B cell (primary cell): ENCODE data around the gene DCLK1. TPM values are rescaled to one million over a fixed set of nuclear protein-coding genes. Genes with fewer than 3 reads are reported as not detected.

Experiments
- ATAC-seq: fragments of 200-7000 bp; cut with Tn5 transposase; one replicate; pipeline ENCODE4 v1.10.0; 2021; ENCODE audit warnings: low read depth, mild to moderate bottlenecking, moderate number of reproducible peaks, moderate library complexity
- CTCF ChIA-PET: fragments of 350-600 bp; sonication (Branson Sonifier 250); formaldehyde crosslinking; loops from one replicate; lab custom pipeline; 2021; ENCODE audit warnings: antibody characterized with exemption, inconsistent platforms; lab: Charles Lee
- POLR2A ChIA-PET: fragments of 350-600 bp; sonication (Branson Sonifier 250); formaldehyde crosslinking; loops from one replicate; lab custom pipeline; 2021; ENCODE audit warnings: antibody characterized with exemption; lab: Charles Lee
- DNase-seq: peaks from one replicate; pipeline ENCODE4 v3.0.0; 2013
- H2AFZ ChIP-seq: 2 replicates; pipeline ENCODE4 v1.6.1; 2012; ENCODE audit warnings: mild to moderate bottlenecking, low read depth, low read length; ENCODE audit not compliant: insufficient read depth, poor library complexity, severe bottlenecking
- H3K27ac ChIP-seq, 2 donors: 1 replicate in 1 of 2; 2 replicates in 1 of 2; pipeline ENCODE4 v1.5.1; 2012 to 2013; ENCODE audit warnings: low read length in 2 of 2, mild to moderate bottlenecking in 2 of 2, moderate library complexity in 1 of 2
- H3K27me3 ChIP-seq, 4 experiments: fragments of 200-600 bp in 1 of 4; sonication (generic) in 1 of 4; replicated peaks in 1 of 4; 1 replicate in 2 of 4; 2 replicates in 2 of 4; pipeline versions ENCODE4 v1.6.1 to v1.7.0; 2013 to 2016; ENCODE audit warnings: low read length in 3 of 4, mild to moderate bottlenecking in 2 of 4, mixed read lengths in 1 of 4, moderate library complexity in 1 of 4; ENCODE audit not compliant: insufficient read depth in 4 of 4, control insufficient read depth in 3 of 4; ENCODE audit errors: control extremely low read depth in 1 of 4
- H3K36me3 ChIP-seq, 2 experiments: replicated peaks in 1 of 2; 1 replicate in 1 of 2; 2 replicates in 1 of 2; pipeline versions ENCODE4 v1.6.1 to v1.7.1; 2013; ENCODE audit warnings: low read length in 1 of 2; ENCODE audit not compliant: insufficient read depth in 2 of 2, control insufficient read depth in 1 of 2; ENCODE audit errors: control extremely low read depth in 1 of 2, extremely low read depth in 1 of 2
- H3K4me1 ChIP-seq, 2 donors: fragments of 200-600 bp in 1 of 2; sonication (generic) in 1 of 2; 1 replicate in 1 of 2; 2 replicates in 1 of 2; pipeline versions ENCODE4 v1.5.1 to v1.6.1; 2013 to 2017; ENCODE audit warnings: low read length in 2 of 2; ENCODE audit not compliant: control insufficient read depth in 2 of 2, insufficient read depth in 2 of 2
- H3K4me2 ChIP-seq: replicated peaks from 2 replicates; pipeline ENCODE3; 2012; ENCODE audit warnings: mild to moderate bottlenecking, low read depth, low read length; ENCODE audit not compliant: poor library complexity, severe bottlenecking
- H3K4me3 ChIP-seq, 5 experiments: fragments of 200-600 bp in 1 of 5; sonication (generic) in 1 of 5; 1 replicate in 3 of 5; 2 replicates in 2 of 5; pipeline versions ENCODE4 v1.5.1 to v1.7.0; 2011 to 2016; ENCODE audit warnings: low read length in 4 of 5, mild to moderate bottlenecking in 4 of 5, low read depth in 2 of 5, control low read depth in 1 of 5, moderate library complexity in 1 of 5; ENCODE audit not compliant: insufficient read depth in 1 of 5; ENCODE audit errors: control extremely low read depth in 1 of 5, extremely low read depth in 1 of 5
- H3K79me2 ChIP-seq: fragments of 200-600 bp; sonication (generic); one replicate; pipeline ENCODE4 v1.6.0; 2016; ENCODE audit warnings: low read length; ENCODE audit not compliant: control insufficient read depth, insufficient read depth
- H3K9ac ChIP-seq: fragments of 200-600 bp; sonication (generic); 2 replicates; pipeline ENCODE4 v1.6.1; 2017; ENCODE audit warnings: mild to moderate bottlenecking, low read length, moderate library complexity
- H3K9me3 ChIP-seq, 3 donors: one replicate each; pipeline versions ENCODE4 v1.6.1 to v1.7.1; 2013; ENCODE audit warnings: low read length in 2 of 3; ENCODE audit not compliant: control insufficient read depth in 2 of 3, insufficient read depth in 1 of 3; ENCODE audit errors: control extremely low read depth in 1 of 3
- H4K20me1 ChIP-seq: 2 replicates; pipeline ENCODE4 v1.6.0; 2012; ENCODE audit warnings: mild to moderate bottlenecking, low read length; ENCODE audit not compliant: insufficient read depth, control insufficient read depth, poor library complexity, severe bottlenecking
- H3K27ac Mint-ChIP-seq: one replicate; pipeline ENCODE4 v1.8.0; 2021; ENCODE audit warnings: mixed read lengths
- H3K27me3 Mint-ChIP-seq: one replicate; pipeline ENCODE4 v1.8.0; 2021; ENCODE audit warnings: mixed read lengths
- H3K4me1 Mint-ChIP-seq: one replicate; pipeline ENCODE4 v1.8.0; 2021; ENCODE audit warnings: mixed read lengths
- H3K4me3 Mint-ChIP-seq: one replicate; pipeline ENCODE4 v1.8.0; 2021; ENCODE audit warnings: mixed read lengths
- H3K9me3 Mint-ChIP-seq: one replicate; pipeline ENCODE4 v1.8.0; 2022; ENCODE audit warnings: mixed read lengths; ENCODE audit not compliant: insufficient read depth
- CTCF ChIP-seq: fragments of 200-600 bp; IDR thresholded peaks from one replicate; pipeline ENCODE4 v1.8.0; 2022; ENCODE audit warnings: antibody characterized with exemption, mild to moderate bottlenecking
- EZH2 ChIP-seq: IDR thresholded peaks from 2 replicates; pipeline ENCODE4 v1.6.1; 2012; ENCODE audit warnings: borderline replicate concordance, low read depth, mild to moderate bottlenecking, moderate library complexity, low read length; ENCODE audit not compliant: insufficient read depth, poor library complexity, severe bottlenecking
- WGBS: methylation state at CpG from one replicate; pipeline ENCODE4 v1.1.5; 2013; ENCODE audit warnings: missing lambda C conversion rate; ENCODE audit not compliant: insufficient coverage; 5-methylcytosine and 5-hydroxymethylcytosine counted together
- intact Hi-C: fragments of 100-400 bp; cut with micrococcal nuclease; formaldehyde crosslinking; loops from one replicate; pipeline ENCODE4 v1.10.0; 2022
- polyA plus RNA-seq: library from polyadenylated mRNA; depleted of rRNA; stranded (reverse); fragments of >200 nt; gene quantifications from 2 replicates; pipeline ENCODE4 v1.2.3, GENCODE V29; 2012
- total RNA-seq, 2 donors: library from RNA; stranded (reverse); fragments of 120-200 nt in 1 of 2; gene quantifications; 1 replicate in 1 of 2; 2 replicates in 1 of 2; pipeline versions ENCODE4 v1.2.3 to v1.2.4, GENCODE V29; 2013 to 2022

Gene DCLK1
- total and polyA plus RNA-seq, 2 donors (not counting 1 experiment from before 2014, with no cell fraction given), result not detected

GRCh38 chr13:35797991-35798390, 333.2 kb downstream of the DCLK1 start:
- no peak overlapping the region for H3K4me3 Mint-ChIP-seq
- Histone ChIP-seq H2AFZ (no peak overlapping the region), H3K9ac (no peak overlapping the region), H3K79me2 (no peaks in the 10 kb centered on the region), H3K9me3 (no peaks in the 10 kb centered on the region), H3K27ac (no peak overlapping the region), H3K4me3 (no peak overlapping the region), H4K20me1 (no peaks in the 10 kb centered on the region), H3K27me3 (no peaks in the 10 kb centered on the region), H3K4me1 (no peaks in the 10 kb centered on the region), H3K4me2 (no peak overlapping the region), H3K36me3 (no peaks in the 10 kb centered on the region)
- no peak overlapping the region for H3K27ac Mint-ChIP-seq
- H3K9me3 Mint-ChIP-seq, result no peaks in the 10 kb centered on the region
- no peaks in the 10 kb centered on the region for H3K4me1 Mint-ChIP-seq
- intact Hi-C loops, result no loop called here
- WGBS, result no CpG with 5 or more reads among the region's 7 CpGs
- DNase-seq (no peak), ATAC-seq (no peak)
- CTCF ChIA-PET, result no interaction called here
- POLR2A ChIA-PET, result no interaction called here
- TF ChIP-seq EZH2, result no peak
- no peak for TF ChIP-seq CTCF
- H3K27me3 Mint-ChIP-seq, result no peaks in the 10 kb centered on the region

GRCh38 chr13:35797244-35797643, 333.9 kb downstream of the DCLK1 start:
- H3K9me3 Mint-ChIP-seq, result no peaks in the 10 kb centered on the region
- H3K9ac ChIP-seq, result no peak overlapping the region
- WGBS, result no CpG with 5 or more reads among the region's 2 CpGs
- H3K4me3 Mint-ChIP-seq, result no peak overlapping the region
- intact Hi-C loops, result no loop called here
- CTCF ChIA-PET, result no interaction called here
- no peaks in the 10 kb centered on the region for H3K9me3 ChIP-seq
- DNase-seq, result no peak
- no peak overlapping the region for H3K4me3 ChIP-seq
- H3K27me3 Mint-ChIP-seq, result no peaks in the 10 kb centered on the region
- H3K4me2 ChIP-seq, result no peak overlapping the region
- no peaks in the 10 kb centered on the region for H3K79me2 ChIP-seq
- POLR2A ChIA-PET, result no interaction called here
- no peak overlapping the region for H3K27ac Mint-ChIP-seq
- H3K4me1 ChIP-seq, result no peaks in the 10 kb centered on the region
- H3K4me1 Mint-ChIP-seq, result no peaks in the 10 kb centered on the region
- ATAC-seq, result no peak
- no peak overlapping the region for H3K27ac ChIP-seq
- no peak overlapping the region for H2AFZ ChIP-seq
- no peaks in the 10 kb centered on the region for H4K20me1 ChIP-seq
- no peaks in the 10 kb centered on the region for H3K36me3 ChIP-seq
- TF ChIP-seq EZH2 (no peak), CTCF (no peak)
- H3K27me3 ChIP-seq, result no peaks in the 10 kb centered on the region
